Measurements from ENCODE around the gene LGALS13.

- TF ChIP-seq CTCF (IDR thresholded peaks at IDR 0.05) (no peak), POLR2A (IDR thresholded peaks at IDR 0.05) (no peak)
Measured at GRCh38 chr19:39587496-39587895, 14.8 kb upstream of the LGALS13 start.
